ENCODE results near the gene CNTN5.

Gene CNTN5

GRCh38 chr11:99531468-99531867, 510.7 kb downstream of the CNTN5 start:
- DNase-seq: no peak

GRCh38 chr11:99534812-99535211, 514.1 kb downstream of the CNTN5 start:
- DNase-seq: peak; percentile 37

DNA sequence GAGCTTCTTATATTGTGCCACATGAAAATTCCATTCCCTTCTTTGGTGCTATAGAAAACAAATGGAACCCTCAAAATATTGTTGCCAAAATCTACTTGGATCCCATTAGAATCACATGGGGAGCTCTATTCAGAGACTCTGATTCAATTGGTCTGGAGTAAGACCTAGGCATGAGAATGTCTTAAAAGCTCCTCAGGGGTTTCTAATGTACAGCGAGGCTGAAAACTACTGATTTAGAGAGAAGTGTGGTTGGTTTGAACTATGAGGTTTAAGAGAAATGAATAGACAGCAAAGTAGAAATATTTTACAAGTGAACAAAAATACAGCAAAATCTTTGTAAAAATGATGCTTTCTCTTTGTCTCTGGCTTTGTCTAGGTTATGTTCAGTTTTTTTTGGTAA, 514.7 kb downstream of the CNTN5 start:
- no peak for DNase-seq

- no peak for DNase-seq
Measured at GRCh38 chr11:99535819-99536218, 515.1 kb downstream of the CNTN5 start.

DNA sequence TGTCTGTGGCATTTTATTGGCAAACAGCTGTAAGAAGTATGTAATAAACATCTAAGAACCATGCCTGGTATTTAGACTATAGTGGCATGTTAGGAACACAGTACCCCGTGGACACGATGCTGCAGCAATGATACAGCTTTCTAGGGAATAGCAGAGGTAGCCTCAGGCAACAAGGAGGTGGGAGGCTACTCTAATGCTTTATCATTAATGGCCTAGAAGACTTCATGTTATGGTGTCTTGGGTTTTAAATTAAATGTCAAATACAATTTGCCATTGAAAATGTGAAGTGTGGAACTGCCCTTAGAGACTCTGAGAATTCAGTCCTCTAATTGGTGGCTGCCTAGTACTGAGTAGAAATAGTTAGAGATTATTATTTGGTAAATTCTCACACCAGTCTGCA, 516.9 kb downstream of the CNTN5 start:
- peak; percentile 4 for DNase-seq

DNA sequence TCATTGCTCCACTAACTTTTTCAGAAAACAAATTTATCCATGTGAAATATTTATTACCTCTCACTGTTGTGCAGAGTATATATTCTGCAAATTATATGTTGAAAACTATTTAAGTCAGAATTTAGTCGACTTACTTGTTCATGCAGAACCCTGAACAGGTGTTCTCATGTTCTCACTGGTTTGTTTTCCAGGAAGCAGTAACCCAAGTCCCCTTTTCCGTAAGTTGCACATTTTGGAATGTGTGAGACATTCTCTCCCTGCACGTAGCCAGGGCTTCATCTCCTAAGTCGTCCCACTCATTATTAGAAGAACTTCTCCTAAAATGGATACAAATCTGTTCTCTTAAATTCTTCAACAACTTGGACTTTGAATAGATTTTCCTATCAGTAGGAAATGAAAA, 524.9 kb downstream of the CNTN5 start:
- DNase-seq: no peak

- peak; percentile 25 for DNase-seq
Measured at GRCh38 chr11:99548264-99548663, 527.5 kb downstream of the CNTN5 start.

GRCh38 chr11:99554232-99554903, 533.6 kb downstream of the CNTN5 start:
- no peak for DNase-seq

DNA sequence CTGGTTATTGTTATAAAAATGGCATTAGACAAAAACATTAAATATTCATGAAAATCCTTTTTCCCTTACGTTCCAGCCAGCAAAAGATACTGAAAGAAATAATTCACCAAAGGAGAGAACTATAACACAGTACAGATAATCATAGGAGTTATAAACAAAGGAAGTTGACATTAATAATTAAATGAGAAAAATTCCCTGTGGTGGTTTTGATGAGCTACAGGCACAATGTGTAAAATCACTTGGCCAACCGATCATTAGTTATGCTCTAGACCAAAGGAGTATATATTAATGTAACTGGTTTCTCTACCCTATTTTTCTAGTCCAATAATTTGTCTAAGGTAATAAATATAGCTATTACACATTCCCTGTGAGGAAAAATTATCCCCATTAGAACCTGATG, 534.7 kb downstream of the CNTN5 start:
- DNase-seq: no peak

DNA sequence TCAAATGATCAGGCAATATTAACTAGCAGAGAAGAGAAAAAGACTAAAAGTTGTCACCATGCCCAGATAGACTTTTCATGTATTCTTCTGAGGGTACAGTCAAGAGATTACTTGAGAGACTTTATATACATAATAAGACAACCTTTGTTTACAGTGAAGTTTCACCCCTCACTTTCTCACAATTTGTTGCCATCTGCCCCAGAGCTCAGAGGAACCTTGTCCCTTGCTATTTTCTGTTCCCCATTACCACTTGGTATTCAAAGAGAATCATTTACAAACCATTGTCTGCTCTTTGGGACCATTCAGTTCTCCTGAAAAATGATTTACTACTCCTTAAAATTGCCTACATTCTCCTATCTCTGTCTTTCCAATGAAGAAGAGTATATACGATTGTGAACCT, 544.6 kb downstream of the CNTN5 start:
- DNase-seq: no peak

- DNase-seq: no peak
Measured at GRCh38 chr11:99567334-99567956, 546.7 kb downstream of the CNTN5 start.

DNA sequence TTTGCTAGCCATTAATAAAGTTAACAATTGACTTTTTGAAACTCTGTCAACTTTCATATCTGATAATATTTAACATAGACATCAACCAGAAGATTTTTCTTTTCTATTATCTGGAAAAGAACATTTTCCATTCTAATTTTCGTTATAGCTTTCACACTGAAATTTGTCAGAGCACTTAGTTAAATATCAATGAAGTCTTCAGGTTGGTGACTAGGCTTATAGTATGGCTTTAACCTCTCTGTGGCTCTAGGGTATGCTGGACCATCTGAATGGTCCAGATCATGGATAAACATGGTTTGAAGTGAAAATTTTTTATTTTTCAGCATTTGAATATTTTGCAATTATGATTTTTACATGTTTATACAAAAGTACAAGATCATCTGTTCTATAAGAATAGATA, 548.1 kb downstream of the CNTN5 start:
- DNase-seq: no peak

- no peak for DNase-seq
Measured at GRCh38 chr11:99571094-99571493, 550.3 kb downstream of the CNTN5 start.

DNA sequence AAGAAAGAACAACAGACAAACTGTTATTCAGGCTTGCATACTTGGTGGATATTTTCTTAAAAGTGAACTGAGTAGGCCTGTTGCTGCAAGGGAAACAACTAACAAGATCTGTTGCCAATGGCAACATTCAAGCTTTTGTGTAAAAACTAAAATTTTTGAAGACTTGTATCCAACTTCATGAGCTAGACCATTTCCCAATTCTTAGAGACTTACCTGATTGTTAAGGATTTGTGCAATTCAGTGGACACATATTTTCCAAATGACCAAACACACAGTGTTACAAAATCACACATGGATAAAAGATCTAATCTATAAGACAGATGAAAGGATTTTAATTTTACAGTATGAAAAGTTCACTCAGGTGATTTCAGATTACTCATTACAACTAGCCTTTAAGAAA, 564.1 kb downstream of the CNTN5 start:
- no peak for DNase-seq

DNA sequence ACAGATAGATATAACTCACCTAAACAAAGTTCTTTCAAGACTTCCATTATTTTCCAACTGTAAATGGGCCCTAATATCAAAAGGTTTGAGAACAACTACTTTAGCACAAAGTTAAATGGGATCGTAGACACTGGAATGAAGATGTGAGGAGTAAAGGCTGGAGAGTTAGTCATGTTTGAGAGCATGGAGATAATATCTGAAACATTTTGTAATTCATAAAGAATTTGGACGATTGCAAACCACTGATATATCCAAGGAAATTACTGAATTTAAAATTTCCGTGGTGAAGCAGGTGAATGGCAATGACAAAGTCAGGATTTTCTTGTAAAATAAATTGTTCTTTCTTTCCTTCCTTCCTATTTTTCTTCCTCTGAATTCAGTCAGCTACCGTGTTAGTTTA, 564.9 kb downstream of the CNTN5 start:
- DNase-seq: peak; percentile 6

DNA sequence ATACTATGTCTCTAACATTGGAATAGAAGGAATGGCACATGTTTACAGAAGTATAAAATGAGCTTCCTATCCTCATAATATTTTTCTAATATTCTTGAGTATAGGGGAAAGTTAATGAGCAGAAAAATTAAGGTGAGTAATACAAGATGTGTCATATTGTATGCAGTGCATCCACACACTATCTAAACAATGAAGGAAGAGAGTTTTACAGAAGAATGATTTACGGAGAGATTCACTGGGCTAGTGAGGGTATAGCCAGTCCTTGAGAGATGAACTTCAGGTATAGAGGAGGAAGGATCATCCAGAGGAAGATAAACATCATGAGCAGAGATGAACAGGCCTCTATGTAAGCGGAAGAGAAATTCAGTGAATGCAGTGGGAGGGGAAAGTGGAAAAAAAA, 569.0 kb downstream of the CNTN5 start:
- DNase-seq: no peak

GRCh38 chr11:99592266-99592665, 571.5 kb downstream of the CNTN5 start:
- DNase-seq: no peak

DNA sequence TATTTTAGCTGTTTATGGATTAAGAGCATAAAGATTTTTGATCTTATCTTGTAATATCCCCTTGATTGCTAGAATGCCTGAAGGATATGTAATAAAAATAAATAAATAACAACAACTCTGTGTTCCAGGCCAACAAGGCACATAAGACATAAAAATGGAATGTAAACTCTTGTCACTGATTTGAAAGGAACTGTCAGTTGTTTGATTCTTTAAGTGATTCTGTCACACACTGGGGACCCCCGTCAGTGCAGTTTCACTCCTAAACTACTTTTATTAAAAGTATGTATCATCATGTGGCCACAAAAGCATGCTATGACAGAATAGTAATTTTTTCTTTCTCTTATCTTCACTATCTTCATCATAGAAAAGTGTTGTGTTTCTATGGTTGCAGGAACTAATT, 572.4 kb downstream of the CNTN5 start:
- DNase-seq: no peak

DNA sequence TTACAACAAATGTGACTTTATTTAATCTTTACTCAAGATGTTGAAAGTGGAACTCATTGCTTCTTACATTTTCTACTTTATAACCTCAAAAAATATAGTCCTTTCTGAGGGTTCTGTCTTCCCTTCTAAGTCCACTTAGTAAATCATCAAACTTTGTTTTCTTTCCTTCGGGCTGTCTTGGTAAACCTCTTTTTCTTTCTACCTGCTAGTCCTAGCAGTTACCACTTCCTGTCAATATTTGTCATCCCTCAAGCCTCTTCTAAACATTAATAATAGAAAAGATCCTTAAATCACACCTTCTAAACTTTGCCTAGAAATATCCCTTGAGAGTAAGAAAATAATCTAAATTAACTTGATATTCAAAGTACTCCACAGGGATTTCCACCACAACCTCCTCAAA, 580.4 kb downstream of the CNTN5 start:
- DNase-seq: no peak

GRCh38 chr11:99614352-99614751, 593.6 kb downstream of the CNTN5 start:
- no peak for DNase-seq

- DNase-seq: no peak
Measured at GRCh38 chr11:99630629-99631028, 609.9 kb downstream of the CNTN5 start.

DNA sequence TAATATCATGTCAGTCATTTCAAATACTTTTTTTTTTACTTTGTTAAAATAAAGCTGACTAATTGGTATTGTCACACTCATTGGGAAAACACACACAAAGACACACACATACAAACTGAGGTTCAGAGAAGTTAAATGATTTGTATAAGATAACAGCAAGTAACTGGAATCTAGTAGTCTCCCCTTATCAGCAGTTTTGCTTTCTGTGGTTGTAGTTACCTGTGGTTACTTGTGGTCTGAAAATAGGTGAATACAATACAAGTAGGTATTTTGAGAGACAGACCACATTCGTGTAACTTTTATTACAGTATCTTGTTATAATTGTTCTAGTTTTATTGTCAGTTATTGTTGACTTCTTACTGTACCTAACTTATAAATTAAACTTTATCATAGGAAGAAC, 610.9 kb downstream of the CNTN5 start:
- no peak for DNase-seq

- DNase-seq: no peak
Measured at GRCh38 chr11:99632969-99633368, 612.2 kb downstream of the CNTN5 start.

- no peak for DNase-seq
Measured at GRCh38 chr11:99634581-99634980, 613.8 kb downstream of the CNTN5 start.

DNA sequence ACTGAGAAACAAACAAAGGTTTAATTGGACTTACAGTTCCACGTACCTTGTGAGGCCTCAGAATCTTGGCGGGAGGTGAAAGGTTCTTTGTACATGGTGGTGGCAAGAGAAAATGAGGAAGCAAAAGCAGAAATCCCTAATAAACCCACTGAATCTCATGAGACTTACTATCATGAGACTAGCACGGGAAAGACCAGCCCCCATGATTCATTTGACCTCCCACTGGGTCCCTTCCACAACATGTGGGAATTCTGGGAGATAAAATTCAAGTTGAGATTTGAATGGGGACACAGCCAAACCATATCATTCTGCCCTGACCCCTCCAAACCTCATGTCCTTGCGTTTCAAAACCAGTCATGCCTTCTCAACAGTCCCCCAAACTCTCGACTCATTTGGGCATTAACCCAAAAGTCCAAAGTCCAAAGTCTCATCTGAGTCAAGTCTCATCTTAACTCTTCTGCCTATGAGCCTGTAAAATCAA, 617.4 kb downstream of the CNTN5 start:
- no peak for DNase-seq
